ENCODE measurements around the gene NGLY1. TPM values are rescaled to one million over a fixed set of nuclear protein-coding genes. Genes with fewer than 3 reads are reported as not detected.

The NGLY1 gene
- total RNA-seq, 4 donors from 2014 or later = 21.2 to 25.7 (median 23.3) TPM

- Histone ChIP-seq H3K4me1 (no peaks in the 10 kb centered on the region), H3K4me3 (no peak overlapping the region), H3K27ac (replicated peaks in 1 of 4) (no peak overlapping the region), H3K27me3 (no peaks in the 10 kb centered on the region), H3K36me3 (no peaks in the 10 kb centered on the region), H3K9me3 (no peaks in the 10 kb centered on the region)
- TF ChIP-seq CTCF (IDR thresholded peaks at IDR 0.05) = no peak
- no peak for TF ChIP-seq POLR2A (IDR thresholded peaks at IDR 0.05; ENCODE audit: low read depth)
- no peak for TF ChIP-seq EP300 (IDR thresholded peaks at IDR 0.05)
- TF ChIP-seq POLR2AphosphoS5 (IDR thresholded peaks at IDR 0.05) = no peak
- DNase-seq (ENCODE audit: extremely low spot score) = no peak
- 86% methylated on average over 2 of the region's 2 CpGs for WGBS
- intact Hi-C loops (cut with DNase I) = no loop called here
Measured at GRCh38 chr3:25803833-25804232, 20.6 kb upstream of the NGLY1 start.

DNA sequence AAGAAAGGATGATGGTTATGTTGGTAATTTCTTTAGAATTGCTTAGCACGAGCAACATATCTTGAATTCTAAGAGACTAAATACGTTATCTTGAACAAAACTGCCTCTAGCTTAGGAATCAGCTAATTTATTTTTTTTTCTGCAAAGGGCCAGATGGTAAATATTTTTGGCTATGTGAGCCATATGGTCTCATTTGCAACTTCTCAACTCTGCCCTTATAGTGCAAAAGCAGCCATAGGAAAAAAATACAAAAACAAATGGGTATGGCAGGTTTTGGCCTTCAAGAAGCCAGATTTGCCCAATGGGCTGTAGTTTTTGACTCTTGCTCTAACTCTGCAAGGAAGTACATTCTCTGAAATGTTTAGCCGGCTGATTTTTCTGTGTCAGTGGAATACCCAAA is 18.5 kb upstream of the NGLY1 start:
- no peak overlapping the region for H3K27ac ChIP-seq (replicated peaks in 1 of 4)
- WGBS = 94% methylated on average over 3 of the region's 3 CpGs
- no peak for TF ChIP-seq EP300 (IDR thresholded peaks at IDR 0.05)
- TF ChIP-seq POLR2A (IDR thresholded peaks at IDR 0.05; ENCODE audit: low read depth) = no peak
- no peak for TF ChIP-seq CTCF (IDR thresholded peaks at IDR 0.05)
- no peak for TF ChIP-seq POLR2AphosphoS5 (IDR thresholded peaks at IDR 0.05)
- H3K27me3 ChIP-seq = no peaks in the 10 kb centered on the region
- no peak for DNase-seq (ENCODE audit: extremely low spot score)
- no peaks in the 10 kb centered on the region for H3K4me1 ChIP-seq
- intact Hi-C loops (cut with DNase I) = no loop called here
- no peaks in the 10 kb centered on the region for H3K36me3 ChIP-seq
- H3K9me3 ChIP-seq = no peaks in the 10 kb centered on the region
- no peak overlapping the region for H3K4me3 ChIP-seq

DNA sequence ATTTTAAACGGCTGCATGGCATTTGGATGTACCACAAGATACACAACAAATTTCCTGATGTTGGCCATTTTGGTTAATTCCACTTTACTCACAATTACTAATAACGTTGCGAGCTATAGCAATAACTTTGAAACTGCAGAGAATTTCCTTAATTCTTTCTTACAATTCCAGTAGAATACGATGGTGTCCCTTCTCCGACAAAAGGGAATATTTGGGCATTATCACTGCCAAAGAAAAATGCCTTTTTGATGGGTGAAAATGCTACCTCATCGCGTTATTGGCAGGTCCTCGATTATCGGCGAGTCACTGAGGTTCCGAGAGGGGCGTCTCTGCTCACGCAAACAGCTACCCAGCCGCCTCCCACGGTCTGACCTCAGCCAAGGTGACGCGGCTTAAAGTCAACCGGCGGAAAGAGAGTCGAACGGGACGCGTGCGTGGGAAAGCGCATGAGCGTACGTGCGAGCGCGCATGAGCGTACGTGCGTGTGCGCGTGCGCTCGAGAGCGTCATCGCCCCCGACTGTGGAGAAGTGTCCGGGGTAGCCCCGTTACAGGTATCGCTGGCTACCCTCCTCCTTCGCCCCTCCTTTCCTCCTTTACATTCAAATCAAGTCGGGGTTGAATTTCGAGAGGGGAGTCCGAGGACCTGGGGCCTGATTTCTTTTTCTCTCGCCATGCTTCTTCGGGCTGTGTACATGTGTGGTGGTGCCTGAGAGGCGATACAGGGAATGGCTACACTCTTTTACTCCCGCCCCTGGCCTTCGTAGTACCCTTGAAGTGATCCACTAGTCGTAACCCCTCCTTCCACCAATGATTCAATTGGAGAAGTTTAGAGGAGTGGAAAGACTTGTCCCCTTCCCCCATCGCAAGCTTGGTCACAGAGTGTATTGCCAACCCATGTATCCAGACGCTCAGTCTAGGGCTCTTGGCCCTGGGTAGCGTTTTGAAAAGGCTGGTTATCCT is 6.6 kb upstream of the NGLY1 start, which contains the start of gene OXSM:
Gene OXSM, plus strand, starts transcription at position 495 of the 961 bp plus-strand sequence. CDS start 931 bp downstream, outside the sequence.
- WGBS = 3% methylated on average over 54 of the region's 56 CpGs

GRCh38 chr3:25789209-25789595 is 6.0 kb upstream of the NGLY1 start:
- DNase-seq (ENCODE audit: extremely low spot score) = no peak
- peak overlapping the region; percentile 63 to 77 (median 65) for H3K4me3 ChIP-seq
- peak overlapping the region; percentile 85 to 91 (median 87) for H3K27ac ChIP-seq (replicated peaks in 1 of 4)
- 36% methylated on average over 2 of the region's 2 CpGs for WGBS
- H3K9me3 ChIP-seq = no peaks in the 10 kb centered on the region
- H3K4me1 ChIP-seq = peaks cover 11 to 42% (median 33%) of the 10 kb centered on the region in 4 donors
- H3K27me3 ChIP-seq = no peaks in the 10 kb centered on the region
- no peaks in the 10 kb centered on the region for H3K36me3 ChIP-seq
- TF ChIP-seq EP300 (IDR thresholded peaks at IDR 0.05) (no peak), POLR2AphosphoS5 (IDR thresholded peaks at IDR 0.05) (no peak), POLR2A (IDR thresholded peaks at IDR 0.05; ENCODE audit: low read depth) (no peak), CTCF (IDR thresholded peaks at IDR 0.05) (no peak)
- intact Hi-C loops (cut with DNase I) = no loop called here

More for the DNA sequence above, 6.6 kb upstream of the NGLY1 start, which contains the start of gene OXSM:
- peak; percentile 95 for DNase-seq (ENCODE audit: extremely low spot score)
- Histone ChIP-seq H3K9me3 (no peaks in the 10 kb centered on the region), H3K36me3 (peaks cover 0 to 4% (median 2%) of the 10 kb centered on the region in 4 donors), H3K27ac (replicated peaks in 1 of 4) (peak within 1 kb of the TSS; percentile 85 to 91 (median 87)), H3K4me3 (peak within 1 kb of the TSS; percentile 63 to 77 (median 65)), H3K4me1 (peaks cover 11 to 42% (median 32%) of the 10 kb centered on the region in 4 donors), H3K27me3 (no peaks in the 10 kb centered on the region)
- TF ChIP-seq POLR2A (IDR thresholded peaks at IDR 0.05; ENCODE audit: low read depth) (peak; percentile 75), EP300 (IDR thresholded peaks at IDR 0.05) (peak; percentile 98), POLR2AphosphoS5 (IDR thresholded peaks at IDR 0.05) (peak; percentile 98 to 100), CTCF (IDR thresholded peaks at IDR 0.05) (peak in 1 of 3 experiments; percentile 11)
- intact Hi-C loops (cut with DNase I) = no loop called here
